GM18502 (cell line): Measurements from ENCODE around the gene ADARB1.

ENCODE experiments used
- ATAC-seq: cut with Tn5 transposase; IDR thresholded peaks from one replicate; pipeline ENCODE4 v1.9.1; 2021; ENCODE audit warnings: mild to moderate bottlenecking; ENCODE audit not compliant: unreplicated experiment, poor library complexity

The ADARB1 gene

DNA sequence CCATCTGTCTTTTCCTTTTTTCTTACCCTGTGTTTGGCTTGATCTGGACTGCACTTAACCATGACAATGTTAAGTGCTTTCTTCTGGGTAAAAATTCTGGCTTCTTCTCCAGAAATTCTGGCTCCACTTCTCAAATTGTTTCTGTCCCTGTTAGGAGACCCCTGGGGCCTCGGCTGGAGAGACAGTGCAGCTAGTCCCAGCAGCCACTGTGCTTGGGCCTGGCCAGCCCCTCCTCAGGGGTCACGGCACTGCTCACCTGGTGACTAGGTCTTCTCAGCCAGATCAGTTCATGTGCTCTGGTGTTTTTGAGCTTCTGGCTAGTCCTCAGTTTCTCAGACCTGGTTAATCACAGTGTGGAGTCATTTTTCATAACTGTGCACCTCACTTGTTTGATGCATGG, 72.4 kb downstream of the ADARB1 start:
- ATAC-seq = no peak

DNA sequence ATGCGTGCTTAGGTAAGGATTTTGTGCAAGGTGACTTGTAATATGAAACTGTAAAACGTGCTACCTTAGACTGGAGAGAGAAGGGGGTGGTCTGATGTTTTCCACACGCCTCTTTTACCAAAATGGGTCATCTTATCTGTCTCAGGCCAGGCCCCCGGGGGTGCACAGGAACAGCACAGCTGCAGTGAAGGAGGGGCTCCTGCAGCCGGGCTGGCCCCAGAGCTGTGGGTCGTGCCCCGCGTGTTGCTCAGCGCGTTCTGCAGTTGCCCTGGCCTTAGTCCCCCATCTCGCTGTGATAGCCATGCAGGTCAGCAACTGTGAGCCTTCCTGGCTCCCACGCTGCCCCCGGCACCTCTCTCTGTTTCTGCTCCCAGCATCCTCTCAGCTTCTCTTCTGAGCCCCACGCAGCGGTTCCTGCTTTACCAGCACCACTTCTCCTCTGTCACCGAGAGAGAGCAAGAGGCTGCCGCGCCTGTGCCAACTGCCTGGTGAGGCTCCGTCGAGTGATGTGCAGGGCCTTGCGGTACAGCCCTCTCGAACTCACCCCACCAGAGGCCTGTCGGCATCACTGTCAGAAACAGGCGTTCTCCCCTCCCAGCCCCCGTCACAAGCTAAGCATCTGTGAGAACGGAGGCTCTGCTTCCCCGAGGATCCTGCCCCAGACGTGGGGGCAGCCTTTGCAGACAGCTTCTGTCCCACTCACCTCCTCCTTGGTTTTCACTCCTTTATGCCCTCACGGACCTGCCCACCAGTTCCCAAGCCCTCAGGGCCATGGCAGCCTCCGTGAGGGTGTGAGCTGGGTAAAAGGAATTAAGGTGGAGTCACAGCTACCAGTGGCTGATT, 73.3 kb downstream of the ADARB1 start:
- no peak for ATAC-seq

DNA sequence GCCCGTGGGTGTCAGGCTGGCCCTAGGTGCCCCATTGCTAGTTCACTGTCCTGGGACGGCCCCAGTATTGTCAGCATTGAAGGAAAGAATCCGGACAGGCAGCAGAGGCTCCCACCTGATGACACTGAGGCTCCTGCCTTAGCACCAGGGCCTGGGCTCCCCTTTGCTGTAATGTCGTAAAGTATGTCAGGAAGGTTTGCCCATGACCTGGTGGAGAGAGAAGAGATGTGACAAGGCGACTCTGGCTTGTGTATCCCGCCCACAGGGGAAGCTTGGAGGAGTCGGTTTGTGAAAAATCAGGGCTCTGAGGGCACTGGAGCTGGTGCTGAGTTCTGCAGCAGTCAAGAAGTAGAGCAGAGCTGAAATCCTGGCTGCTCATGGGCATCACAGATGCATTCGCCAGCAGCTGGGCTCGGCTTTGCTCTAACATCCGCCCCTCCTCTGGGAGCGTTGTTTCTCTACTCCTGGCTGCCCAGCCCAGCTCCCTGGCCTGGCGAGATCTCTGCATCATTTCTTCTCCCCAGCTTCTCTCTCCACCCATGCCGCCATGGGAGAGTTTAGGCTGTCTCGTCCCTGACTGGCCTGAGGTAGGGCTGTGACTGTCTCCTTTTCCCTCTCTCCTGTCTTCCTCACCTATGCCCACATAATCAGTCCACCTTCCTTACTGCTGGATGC, 74.1 kb downstream of the ADARB1 start:
- ATAC-seq = no peak

DNA sequence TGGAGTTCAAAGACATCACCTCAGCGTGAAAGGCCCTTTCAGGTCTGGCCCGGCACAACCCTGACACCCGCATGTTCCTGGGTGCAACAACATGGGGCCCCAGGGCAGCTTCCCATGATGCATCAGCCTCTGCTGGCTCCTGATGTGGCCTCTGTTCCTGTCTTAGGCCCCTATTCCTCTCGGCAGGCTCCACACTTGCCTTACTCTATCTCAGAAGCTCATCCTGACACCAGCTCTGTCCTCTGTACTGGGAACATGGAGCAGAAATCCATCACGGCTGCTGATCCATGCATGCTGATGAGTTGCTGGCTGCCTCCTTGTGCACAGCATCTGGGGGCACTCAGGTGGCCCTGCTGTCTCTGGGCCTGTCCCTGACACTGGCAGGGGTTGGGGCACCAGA, 74.6 kb downstream of the ADARB1 start:
- no peak for ATAC-seq

DNA sequence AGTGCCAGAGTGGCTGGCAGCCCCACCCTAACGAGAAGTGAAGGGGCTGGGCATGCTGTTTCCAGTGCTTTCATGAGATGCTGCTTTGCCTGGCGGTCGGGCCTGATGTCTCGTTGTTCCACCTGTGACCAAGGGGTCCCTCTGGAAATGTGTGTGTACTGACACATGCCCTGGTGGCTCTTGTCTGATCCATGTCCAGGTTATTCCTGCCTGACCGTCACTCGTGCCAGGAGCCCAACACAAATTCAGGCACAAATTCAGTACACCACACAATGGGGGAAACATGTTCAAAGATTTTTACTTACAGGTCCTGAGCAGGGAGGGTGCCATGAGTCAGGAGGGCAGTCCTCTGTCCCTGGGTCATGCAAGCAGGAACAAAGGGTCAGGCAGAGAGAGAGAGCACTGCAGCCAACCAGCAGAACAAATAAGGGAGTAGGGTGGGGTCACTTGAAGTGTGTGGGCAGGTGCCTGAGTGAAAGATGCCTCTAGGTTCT, 76.3 kb downstream of the ADARB1 start:
- ATAC-seq = no peak

DNA sequence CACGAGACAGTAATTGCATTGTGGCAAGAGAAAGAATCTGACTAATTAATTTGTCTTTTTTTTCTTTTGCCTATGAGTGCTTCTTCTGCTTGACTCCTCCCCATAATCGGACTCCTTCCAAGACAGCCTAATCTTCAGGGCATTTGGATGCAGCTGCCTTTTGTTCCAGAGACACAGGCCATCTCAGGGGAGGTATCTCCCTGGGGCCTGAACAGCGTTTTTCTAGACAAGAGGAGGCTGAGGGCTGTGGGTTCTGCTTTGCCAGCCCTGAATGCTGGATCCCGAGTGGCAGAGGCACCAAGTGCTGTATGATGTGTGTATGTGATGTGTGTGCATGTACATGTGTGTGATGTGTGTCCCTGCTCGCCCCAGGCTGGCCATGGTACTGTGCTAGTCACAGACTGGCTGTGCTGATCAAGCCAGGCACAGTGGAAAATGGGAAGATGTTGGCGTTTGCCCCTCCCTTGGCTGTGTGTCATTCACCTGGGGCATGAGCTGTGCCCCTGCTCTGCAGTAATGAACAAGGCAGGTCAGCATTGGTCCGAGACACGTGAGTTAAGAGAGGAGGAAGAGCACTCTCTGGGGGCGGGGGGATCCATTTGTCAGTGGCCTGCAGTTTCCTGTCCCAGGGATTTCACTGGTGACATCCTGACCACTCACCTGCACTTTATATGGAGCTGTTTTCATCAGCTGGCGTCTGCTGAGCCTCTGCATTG, 77.2 kb downstream of the ADARB1 start:
- no peak for ATAC-seq

DNA sequence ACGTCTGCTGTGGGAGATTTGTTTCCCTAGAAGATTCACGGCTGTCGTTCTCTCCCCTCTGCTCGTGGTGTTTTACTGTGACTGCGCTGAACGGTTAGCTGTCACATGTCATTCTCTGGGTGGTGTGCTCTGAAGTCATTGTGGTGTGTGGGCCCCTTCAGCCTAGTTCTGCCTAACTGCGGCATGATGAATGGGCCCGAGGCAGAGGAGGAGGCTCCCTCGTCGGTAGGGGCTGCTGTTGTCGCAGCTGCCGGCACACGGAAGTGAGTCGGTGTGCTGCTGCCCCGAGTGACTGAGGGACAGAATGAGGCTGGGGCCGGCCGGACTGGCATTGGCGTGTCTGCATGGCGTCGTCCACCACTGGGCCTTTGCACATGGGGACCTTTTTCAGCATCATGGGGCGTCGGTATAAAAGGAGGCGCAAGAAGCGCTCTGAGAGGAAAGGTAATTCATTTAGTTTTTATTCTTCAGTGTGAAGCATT, 77.9 kb downstream of the ADARB1 start:
- ATAC-seq = no peak

DNA sequence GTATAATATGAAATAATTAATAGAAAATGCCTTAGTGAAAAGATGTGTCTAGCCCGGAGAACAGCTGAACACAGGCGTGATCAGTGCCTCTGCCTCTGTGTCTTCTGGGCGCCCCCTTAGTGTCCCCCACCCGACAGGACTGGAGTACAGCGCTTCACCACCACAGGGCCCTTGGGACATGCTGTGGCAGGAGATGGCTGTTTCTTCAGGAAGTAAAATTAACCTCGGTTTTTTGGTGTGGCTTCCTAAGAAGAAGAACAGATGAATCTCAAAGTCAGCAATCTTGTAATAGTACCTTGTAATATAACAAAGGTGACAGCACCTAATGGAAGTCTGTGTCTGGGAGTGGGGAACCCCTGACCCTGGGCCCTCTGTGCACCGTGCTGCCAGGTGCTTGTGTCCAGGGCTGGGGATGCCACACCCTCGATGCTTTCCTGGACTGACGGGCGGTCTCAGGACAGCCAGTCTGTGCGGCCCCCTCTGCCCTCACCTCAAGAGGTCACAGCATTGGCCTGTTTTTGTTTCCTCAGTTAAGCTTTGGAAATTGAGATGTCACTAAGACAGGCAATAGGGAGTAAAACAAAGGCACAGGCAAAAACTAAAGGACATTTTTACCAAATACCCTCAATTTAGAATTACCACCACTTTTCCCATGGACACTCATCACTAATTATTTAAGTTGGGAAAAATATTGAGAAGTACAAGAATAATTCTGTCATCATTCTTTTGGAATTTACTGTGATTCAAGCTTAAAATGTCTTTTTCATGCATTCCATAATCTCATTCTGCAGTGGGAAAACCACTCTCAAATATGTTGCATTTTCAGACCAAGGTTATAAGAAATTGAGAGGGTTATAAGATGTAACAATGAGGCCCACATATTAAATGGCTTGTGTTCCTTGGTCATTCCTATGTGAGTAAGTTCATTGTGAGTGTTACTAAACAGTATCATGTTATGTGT, 79.3 kb downstream of the ADARB1 start:
- no peak for ATAC-seq

DNA sequence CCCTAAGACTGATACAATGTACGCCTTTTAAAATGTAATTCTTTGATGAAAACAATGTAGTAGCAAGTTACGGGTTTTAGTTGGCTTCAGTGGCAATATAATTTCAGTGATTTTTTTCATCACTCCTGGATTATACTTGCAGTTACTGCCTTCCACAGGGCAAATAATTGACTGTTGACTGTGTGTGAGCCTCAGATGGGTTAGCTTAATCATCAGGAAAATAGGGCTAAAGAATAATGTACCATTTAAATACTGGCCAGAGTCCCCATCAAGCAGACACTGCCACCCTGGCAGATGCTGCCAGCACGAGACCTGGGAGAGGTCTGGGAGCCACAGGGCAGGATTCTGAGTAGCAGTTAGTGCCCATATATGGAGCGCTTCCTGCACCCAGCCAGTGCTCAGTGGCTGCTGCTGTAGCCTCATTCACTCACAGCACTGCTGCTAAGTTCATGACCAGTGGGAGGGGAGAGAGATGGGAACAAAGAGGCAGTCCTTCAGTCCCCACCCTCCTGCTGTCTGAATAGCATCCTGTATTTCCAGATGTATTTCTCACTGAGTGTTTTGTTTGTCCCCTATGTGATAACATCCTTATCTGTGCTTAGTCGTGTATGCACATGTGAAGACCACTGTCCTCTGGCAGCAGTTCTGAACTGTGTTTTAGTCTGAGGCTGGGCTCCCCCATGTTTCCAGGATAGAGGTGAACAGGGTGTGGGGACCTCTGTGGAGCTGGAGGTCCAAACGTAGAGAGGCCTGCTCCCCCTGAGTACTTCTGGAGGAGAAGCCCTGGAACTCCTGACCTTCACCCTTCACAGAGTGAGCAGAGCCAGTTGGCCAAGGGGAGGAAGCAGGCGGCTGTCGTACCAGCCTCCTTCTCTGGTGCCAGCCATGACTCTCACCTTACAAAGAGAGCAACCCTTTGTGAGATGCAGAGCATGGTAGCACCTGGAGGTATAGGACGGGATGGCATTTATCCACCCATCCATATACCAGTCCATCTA, 80.4 kb downstream of the ADARB1 start:
- ATAC-seq = no peak

DNA sequence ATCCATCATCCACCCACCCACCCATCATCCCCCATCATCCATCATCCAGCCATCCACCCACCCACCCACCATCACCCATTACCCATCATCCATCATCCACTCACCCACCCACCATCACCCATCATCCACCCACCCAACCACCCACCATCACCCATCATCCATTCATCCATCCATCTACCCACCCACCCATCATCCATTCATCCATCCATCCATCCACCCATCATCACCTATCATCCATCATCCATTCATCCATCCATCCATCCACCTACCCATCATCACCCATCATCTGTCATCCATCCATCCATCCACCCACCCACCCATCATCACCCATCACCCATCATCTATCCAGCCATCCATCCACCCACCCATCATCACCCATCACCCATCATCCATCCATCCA, 81.5 kb downstream of the ADARB1 start:
- no peak for ATAC-seq

DNA sequence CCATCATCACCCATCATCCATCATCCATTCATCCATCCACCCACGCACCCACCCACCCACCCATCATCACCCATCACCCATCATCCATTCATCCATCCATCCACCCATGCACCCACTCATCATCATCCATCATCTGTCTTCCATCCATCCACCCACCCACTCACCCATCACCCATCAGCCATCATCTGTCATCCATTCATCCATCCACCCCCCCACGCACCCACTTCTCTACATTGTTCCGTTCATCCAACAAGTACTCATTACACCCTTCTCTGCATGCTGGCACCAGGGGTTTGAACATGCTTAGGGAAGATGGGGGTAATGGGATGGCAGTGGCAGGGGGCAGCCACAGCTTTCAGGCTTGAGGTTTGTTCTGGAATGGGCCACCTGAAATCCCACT, 82.1 kb downstream of the ADARB1 start:
- ATAC-seq = no peak

DNA sequence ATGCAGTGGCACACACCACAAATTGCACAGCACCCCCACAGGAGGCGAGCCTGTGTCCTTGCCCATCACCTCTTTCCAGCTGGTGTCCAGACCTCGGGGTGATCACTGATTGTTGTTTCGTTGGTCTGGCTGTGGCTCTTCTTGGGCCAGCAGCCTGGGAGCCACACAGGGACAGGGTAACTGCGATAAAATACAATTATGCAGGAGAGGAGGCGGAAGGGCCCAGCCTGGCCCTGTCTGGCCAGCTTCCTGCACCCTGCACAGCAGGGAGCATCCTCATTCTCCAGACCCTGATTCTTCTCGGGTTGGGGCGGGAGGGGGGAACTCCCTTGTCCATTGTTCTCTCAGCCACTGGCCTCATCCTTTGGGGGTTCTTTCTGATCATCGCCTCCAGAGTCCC, 83.6 kb downstream of the ADARB1 start:
- no peak for ATAC-seq

DNA sequence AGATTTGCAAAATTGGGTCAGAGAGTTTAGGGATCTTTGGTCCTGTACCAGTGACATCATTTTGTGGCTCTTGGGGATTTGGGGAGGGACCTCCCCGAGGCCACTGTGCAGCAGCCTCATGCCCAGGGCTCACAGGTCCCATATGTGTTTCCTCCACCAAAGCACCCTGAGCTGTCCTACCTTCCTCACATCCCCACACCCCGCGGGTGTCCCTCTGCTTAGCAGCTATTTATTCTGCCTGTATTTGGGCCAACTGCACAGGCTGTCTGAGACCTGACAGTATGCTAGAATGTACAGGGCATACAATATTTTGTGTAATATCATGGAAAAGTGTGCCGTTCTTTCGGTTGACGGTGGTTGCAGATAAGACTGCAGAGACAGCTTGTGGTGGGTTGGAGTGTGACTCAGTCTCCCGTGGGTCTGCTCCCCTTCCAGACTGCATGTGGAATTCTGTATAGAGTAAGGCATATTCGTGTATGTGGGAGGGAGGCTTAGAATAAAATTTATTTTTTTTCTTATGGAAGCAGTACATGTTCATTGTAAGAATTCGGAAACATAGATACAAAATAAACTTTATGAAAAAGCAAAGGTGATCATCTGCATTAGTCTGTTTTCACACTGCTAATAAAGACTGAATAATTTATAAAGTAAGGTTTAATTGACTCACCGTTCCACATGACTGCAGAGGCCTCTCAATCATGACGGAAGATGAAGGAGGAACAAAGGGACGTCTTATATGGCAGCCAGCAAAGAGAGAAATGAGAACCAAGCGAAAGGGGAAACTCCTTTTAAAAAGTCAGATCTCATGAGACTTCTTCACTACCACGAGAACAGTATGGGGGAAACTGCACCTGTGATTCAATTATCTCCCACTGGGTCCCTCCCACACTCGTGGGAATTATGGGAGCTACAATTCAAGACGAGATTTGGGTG, 84.4 kb downstream of the ADARB1 start:
- no peak for ATAC-seq

DNA sequence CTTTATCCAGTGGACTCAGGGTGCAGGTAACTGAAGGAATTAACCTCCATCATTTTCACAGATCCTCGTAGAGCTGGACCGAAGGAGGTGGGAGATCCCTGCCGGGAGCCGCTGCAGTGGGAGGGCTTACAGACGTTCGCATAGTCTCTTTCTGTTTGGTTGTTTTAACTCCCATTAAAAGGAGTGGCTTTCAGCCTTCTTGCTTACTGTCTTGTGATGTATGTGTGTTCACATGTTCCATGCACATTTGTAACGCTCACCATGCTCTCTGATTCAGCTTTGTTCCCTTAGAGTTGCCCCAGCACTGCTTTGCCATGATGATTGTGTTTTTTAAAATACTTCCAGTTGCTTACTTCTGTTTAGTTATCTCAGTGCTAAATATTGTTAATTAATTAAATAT, 85.8 kb downstream of the ADARB1 start:
- ATAC-seq = no peak

DNA sequence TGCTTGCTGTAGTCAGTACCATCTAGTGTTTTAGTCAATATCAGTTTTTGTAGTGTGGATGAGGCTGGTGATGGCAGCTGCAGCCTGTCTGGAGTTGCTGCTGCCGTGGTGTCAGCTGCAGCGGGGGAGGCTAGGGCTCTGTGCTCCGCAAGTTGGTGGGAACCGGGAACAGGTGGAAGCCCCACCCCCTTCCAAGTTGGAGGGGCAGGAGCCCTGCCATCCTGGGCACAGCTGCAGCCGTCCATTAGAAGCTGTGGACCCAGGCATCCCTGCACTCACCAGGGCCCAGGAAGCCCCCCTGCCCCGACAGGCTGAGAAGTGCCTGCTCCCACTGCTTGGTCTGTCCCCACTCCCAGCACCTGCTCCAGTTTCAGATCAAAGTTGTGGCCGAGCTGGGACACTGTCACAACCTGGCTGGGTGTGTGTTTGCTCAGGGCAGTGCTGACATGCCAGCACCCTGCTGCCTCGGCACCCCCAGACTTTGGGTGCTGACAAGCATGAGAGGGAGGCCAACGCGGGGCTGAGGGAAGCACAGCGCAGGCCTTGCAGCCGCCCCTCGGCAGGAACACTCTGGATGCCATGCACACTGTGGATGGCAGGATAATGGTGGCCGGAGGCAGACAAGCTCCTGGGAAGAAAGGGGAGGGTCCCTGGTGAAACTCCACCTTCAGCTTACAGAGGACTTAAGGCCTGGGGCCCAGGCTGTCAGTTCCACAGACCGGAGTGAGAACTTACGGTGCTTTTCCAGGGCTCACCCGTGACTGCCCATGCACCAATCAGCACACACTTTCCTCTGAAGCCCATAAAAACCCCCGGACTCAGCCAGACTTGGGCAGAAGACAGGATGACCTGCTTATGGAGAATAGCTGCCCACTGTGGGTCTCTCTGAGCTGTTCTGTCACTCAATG, 86.9 kb downstream of the ADARB1 start:
- ATAC-seq = no peak

DNA sequence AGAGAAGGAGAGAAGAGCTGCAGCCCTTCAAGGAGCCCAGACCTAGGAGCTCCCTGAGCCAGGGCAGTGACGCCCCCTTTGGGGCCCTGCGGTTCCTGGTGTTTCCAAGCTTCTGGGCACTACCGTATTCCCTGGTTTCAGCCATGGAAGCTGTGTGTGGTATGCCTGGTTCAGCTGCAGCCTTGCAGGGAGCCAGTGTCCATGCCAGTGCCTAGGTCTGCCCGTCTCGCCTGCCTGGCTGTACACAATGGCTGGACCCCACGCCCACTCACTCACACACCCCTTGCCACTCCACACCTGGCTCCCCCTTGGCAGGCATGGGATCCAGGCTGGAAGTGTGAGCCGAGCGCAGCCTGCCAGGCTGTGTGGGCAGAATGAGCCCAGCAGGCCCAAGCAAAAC, 87.7 kb downstream of the ADARB1 start:
- no peak for ATAC-seq

DNA sequence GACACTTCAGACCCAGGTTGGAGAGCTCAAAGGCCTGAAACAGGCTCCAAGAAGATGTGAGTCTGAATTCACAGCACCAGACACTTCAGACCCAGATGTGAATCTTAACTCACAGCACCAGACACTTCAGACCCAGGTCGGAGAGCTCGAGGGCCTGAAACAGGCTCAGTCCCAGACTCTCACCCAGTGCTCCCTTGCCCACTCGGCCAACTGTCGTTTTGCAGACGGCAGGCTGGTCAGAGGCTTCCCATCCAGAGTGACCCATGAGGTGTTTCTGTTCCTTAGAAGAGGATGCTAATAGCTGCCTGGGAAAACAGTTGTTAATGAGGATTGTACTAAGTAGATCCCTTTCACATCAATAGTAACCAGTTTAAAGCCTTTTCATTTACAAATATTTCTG, 88.4 kb downstream of the ADARB1 start:
- ATAC-seq = no peak
